CD4-positive, alpha-beta T cell (primary cell): ENCODE measurements around the gene BAAT. TPM values are rescaled to one million over a fixed set of nuclear protein-coding genes. Genes with fewer than 3 reads are reported as not detected.

ENCODE experiments used
- ATAC-seq: fragments of 200-7000 bp; cut with Tn5 transposase; one replicate; pipeline ENCODE4 v1.10.0; 2022; ENCODE audit warnings: mild to moderate bottlenecking; ENCODE audit not compliant: poor library complexity
- CTCF ChIA-PET: fragments of 350-600 bp; sonication (Branson Sonifier 250); formaldehyde crosslinking; loops from one replicate; lab custom pipeline; 2021; ENCODE audit warnings: antibody characterized with exemption, inconsistent platforms; lab: Charles Lee
- POLR2A ChIA-PET: fragments of 350-600 bp; sonication (Branson Sonifier 250); formaldehyde crosslinking; loops from one replicate; lab custom pipeline; 2021; ENCODE audit warnings: antibody characterized with exemption, inconsistent platforms; lab: Charles Lee
- DNase-seq, 14 experiments: peaks; one replicate each; pipeline ENCODE4 v3.0.0-alpha.2; 2013 to 2020; ENCODE audit warnings: mixed read lengths in 2 of 14
- H3K27ac ChIP-seq, 2 donors: one replicate each; pipeline versions ENCODE4 v1.5.1 to v1.7.0; 2013; ENCODE audit warnings: low read length in 2 of 2, low read depth in 1 of 2, mild to moderate bottlenecking in 1 of 2
- H3K27me3 ChIP-seq, 2 experiments: 1 replicate in 1 of 2; 2 replicates in 1 of 2; pipeline versions ENCODE4 v1.6.1 to v1.7.0; 2013; ENCODE audit warnings: low read length in 2 of 2, control low read depth in 1 of 2, mild to moderate bottlenecking in 1 of 2, moderate library complexity in 1 of 2; ENCODE audit not compliant: insufficient read depth in 2 of 2, control insufficient read depth in 1 of 2
- H3K36me3 ChIP-seq: one replicate; pipeline ENCODE4 v1.6.1; 2013; ENCODE audit warnings: low read length, control low read depth; ENCODE audit not compliant: insufficient read depth
- H3K4me1 ChIP-seq: one replicate; pipeline ENCODE4 v1.6.1; 2013; ENCODE audit warnings: low read length, control low read depth; ENCODE audit not compliant: insufficient read depth
- H3K4me3 ChIP-seq: one replicate; pipeline ENCODE4 v1.5.1; 2013; ENCODE audit warnings: mild to moderate bottlenecking, low read length, moderate library complexity
- H3K9me3 ChIP-seq, 2 experiments: 1 replicate in 1 of 2; 2 replicates in 1 of 2; pipeline versions ENCODE4 v1.6.1 to v1.7.0; 2013; ENCODE audit warnings: low read length in 2 of 2, mild to moderate bottlenecking in 2 of 2, control low read depth in 1 of 2, moderate library complexity in 1 of 2; ENCODE audit not compliant: control insufficient read depth in 1 of 2, insufficient read depth in 1 of 2
- H3K27ac Mint-ChIP-seq: one replicate; pipeline ENCODE4 v1.8.0; 2020; ENCODE audit warnings: mixed read lengths
- H3K27me3 Mint-ChIP-seq: one replicate; pipeline ENCODE4 v1.8.0; 2021; ENCODE audit warnings: mixed read lengths
- H3K36me3 Mint-ChIP-seq: one replicate; pipeline ENCODE4 v1.8.0; 2021; ENCODE audit warnings: low read depth, mixed read lengths
- H3K4me1 Mint-ChIP-seq: one replicate; pipeline ENCODE4 v1.8.0; 2021; ENCODE audit warnings: low read depth, mixed read lengths
- H3K4me3 Mint-ChIP-seq: one replicate; pipeline ENCODE4 v1.8.0; 2020; ENCODE audit warnings: mild to moderate bottlenecking, mixed read lengths
- H3K9me3 Mint-ChIP-seq: one replicate; pipeline ENCODE4 v1.8.0; 2020; ENCODE audit warnings: mixed read lengths
- intact Hi-C, 2 experiments: fragments of 100-400 bp; cut with DNase I in 1 of 2; cut with micrococcal nuclease in 1 of 2; formaldehyde crosslinking; loops; one replicate each; pipeline versions ENCODE4 v1.15.1 to v1.9.0; 2023 to 2025; cut with DNase I, micrococcal nuclease
- total RNA-seq, 174 experiments: library from RNA in 2 of 174; stranded (reverse) in 2 of 174; gene quantifications; one replicate each; pipeline ENCODE4 v1.2.3 and lab custom pipeline; 2021 to 2026
- TF ChIP-seq, protein P1 (sequence below): fragments of 200-600 bp; IDR thresholded peaks from one replicate; pipeline ENCODE4 v1.8.0; 2022; ENCODE audit warnings: antibody characterized with exemption, mild to moderate bottlenecking

The BAAT gene
- total RNA-seq, 2 experiments from 2014 or later, result not detected

DNA sequence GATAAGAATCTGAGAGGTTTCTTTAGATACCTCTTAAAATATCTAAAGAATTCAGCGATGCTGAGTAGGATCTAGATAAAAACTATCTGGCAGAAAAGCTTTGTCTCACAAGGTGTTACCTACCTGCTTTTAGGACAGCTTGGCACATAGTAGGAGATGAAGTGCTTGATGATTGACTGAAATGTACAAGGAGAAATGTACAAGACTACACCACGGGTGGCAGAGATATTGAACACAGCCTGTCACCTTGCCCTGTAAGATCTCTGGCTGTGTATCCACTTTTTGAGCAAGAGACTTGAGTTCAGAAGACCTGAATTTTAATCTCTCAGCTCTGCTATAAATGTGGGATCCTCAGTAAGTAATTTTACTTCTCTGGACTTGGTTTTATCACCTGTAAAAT lies 35.1 kb upstream of the BAAT start:
- Histone ChIP-seq H3K27ac (no peak overlapping the region), H3K9me3 (peaks cover 3 to 32% of the 10 kb centered on the region in 2 experiments), H3K27me3 (no peaks in the 10 kb centered on the region), H3K4me3 (no peak overlapping the region), H3K36me3 (no peaks in the 10 kb centered on the region), H3K4me1 (no peaks in the 10 kb centered on the region)
- peaks cover 29% of the 10 kb centered on the region for H3K9me3 Mint-ChIP-seq
- peaks cover 37% of the 10 kb centered on the region for H3K36me3 Mint-ChIP-seq
- ATAC-seq (no peak), DNase-seq (no peak)
- H3K27ac Mint-ChIP-seq, result no peak overlapping the region
- intact Hi-C loops, result no loop called here
- H3K27me3 Mint-ChIP-seq, result no peaks in the 10 kb centered on the region
- TF ChIP-seq, protein P1, sequence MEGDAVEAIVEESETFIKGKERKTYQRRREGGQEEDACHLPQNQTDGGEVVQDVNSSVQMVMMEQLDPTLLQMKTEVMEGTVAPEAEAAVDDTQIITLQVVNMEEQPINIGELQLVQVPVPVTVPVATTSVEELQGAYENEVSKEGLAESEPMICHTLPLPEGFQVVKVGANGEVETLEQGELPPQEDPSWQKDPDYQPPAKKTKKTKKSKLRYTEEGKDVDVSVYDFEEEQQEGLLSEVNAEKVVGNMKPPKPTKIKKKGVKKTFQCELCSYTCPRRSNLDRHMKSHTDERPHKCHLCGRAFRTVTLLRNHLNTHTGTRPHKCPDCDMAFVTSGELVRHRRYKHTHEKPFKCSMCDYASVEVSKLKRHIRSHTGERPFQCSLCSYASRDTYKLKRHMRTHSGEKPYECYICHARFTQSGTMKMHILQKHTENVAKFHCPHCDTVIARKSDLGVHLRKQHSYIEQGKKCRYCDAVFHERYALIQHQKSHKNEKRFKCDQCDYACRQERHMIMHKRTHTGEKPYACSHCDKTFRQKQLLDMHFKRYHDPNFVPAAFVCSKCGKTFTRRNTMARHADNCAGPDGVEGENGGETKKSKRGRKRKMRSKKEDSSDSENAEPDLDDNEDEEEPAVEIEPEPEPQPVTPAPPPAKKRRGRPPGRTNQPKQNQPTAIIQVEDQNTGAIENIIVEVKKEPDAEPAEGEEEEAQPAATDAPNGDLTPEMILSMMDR, result no peak
- H3K4me3 Mint-ChIP-seq, result no peak overlapping the region
- POLR2A ChIA-PET, result no interaction called here
- H3K4me1 Mint-ChIP-seq, result no peaks in the 10 kb centered on the region
- CTCF ChIA-PET, result no interaction called here

DNA sequence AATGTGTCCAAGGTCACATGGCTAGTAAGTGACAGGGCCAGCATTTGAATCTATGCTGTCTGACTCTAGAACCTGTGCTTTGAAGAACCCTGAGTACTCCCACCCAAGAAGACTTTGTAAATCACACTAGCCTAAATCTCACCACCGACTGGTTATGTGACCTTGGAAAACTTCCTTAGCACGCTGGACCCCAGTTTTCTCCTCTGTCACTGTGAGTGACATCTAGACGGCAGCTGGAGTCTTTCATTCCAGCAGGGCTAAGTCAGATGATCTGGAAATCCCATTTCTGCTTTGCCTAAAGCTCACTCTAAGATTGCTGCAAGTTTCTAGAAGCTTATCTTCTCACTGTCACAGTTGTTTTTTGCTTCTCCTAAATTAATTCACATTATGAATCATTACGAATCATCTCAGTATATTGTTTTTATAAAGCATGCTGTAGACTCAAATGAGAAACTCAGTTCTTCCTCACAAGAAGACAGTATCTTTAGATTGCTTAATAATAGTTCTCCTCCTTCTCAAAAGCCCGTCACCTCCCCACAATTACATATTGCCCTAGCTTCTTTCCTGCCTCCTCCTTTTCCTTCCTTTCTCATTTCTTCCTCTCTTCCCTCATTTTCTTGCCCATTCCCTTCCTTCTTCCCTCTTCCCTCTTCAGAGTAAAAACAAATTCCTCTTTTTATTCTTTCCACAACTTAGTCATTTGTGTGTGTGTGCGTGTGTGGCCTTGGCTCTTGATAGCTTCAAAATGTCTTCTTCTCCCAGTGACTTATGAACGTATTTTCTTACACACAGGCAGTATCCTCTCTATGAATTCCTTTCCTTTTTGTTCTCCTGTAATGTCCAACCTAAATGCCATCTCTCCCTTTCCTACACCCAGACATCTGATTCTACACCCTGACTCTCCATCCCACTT lies 34.0 kb upstream of the BAAT start:
- no peak overlapping the region for H3K27ac Mint-ChIP-seq
- H3K4me3 ChIP-seq, result no peak overlapping the region
- ATAC-seq (no peak), DNase-seq (no peak)
- peaks cover 48% of the 10 kb centered on the region for H3K36me3 Mint-ChIP-seq
- no peaks in the 10 kb centered on the region for H3K36me3 ChIP-seq
- no peak overlapping the region for H3K27ac ChIP-seq
- intact Hi-C loops, result no loop called here
- ChIA-PET CTCF (no interaction called here), POLR2A (no interaction called here)
- TF ChIP-seq, protein P1, result no peak
- H3K4me1 Mint-ChIP-seq, result no peaks in the 10 kb centered on the region
- H3K27me3 Mint-ChIP-seq, result no peaks in the 10 kb centered on the region
- peaks cover 3 to 40% of the 10 kb centered on the region in 2 experiments for H3K9me3 ChIP-seq
- H3K4me1 ChIP-seq, result no peaks in the 10 kb centered on the region
- peaks cover 34% of the 10 kb centered on the region for H3K9me3 Mint-ChIP-seq
- H3K4me3 Mint-ChIP-seq, result no peak overlapping the region
- no peaks in the 10 kb centered on the region for H3K27me3 ChIP-seq

DNA sequence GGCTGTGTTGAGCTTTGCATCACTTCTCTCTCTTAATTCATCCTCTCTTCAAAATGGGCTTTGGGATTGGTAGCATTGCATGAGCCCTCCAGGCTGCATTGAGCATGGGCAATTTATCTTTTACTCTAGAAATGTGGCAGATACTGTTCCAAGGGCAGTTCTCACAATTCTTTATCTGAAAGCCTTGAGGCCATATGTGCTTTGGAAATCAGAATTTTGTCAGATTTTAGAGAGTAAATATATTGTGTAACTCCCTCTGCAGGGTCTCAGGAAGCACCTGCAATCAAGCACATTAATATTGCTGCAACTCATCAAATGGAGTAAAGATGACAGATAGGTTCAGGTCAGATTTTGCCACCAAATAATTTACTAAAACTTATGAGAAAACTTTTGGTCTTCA lies 33.2 kb upstream of the BAAT start:
- no peak overlapping the region for H3K4me3 ChIP-seq
- Mint-ChIP-seq H3K4me1 (no peaks in the 10 kb centered on the region), H3K27me3 (no peaks in the 10 kb centered on the region), H3K36me3 (peaks cover 56% of the 10 kb centered on the region), H3K4me3 (no peak overlapping the region), H3K9me3 (peaks cover 41% of the 10 kb centered on the region), H3K27ac (no peak overlapping the region)
- H3K4me1 ChIP-seq, result no peaks in the 10 kb centered on the region
- POLR2A ChIA-PET, result no interaction called here
- no peak overlapping the region for H3K27ac ChIP-seq
- CTCF ChIA-PET, result no interaction called here
- peaks cover 3 to 48% of the 10 kb centered on the region in 2 experiments for H3K9me3 ChIP-seq
- H3K27me3 ChIP-seq, result no peaks in the 10 kb centered on the region
- no peak for ATAC-seq
- H3K36me3 ChIP-seq, result no peaks in the 10 kb centered on the region
- intact Hi-C loops, result no loop called here
- DNase-seq, result no peak
- TF ChIP-seq, protein P1, result no peak
